ENCODE measurements around the gene FARP1. TPM values are rescaled to one million over a fixed set of nuclear protein-coding genes. Genes with fewer than 3 reads are reported as not detected.

The FARP1 gene
- total RNA-seq, 1 experiment from 2014 or later, result 10.0 TPM

GRCh38 chr13:98175043-98175442 is 32.1 kb downstream of the FARP1 start:
- DNase-seq (ENCODE audit: low read depth), result no peak

DNA sequence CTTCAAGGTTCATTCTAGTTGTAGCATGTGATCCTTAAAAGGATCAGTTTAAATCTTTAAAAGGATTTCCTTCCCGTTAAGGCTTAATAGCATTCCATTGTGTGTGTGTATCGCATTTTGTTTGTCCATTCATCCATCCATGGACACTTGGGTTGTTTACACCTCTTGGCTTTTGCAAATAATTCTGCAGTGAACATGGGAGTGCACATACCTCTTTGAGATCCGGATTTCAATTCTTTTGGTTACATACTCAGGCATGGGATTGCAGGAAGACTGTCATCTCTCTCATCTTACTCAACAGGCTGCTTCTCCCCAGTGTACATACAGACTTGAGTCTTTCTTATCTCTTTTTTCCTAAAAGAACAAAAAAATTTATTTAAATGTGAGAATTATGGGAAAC is 32.9 kb downstream of the FARP1 start:
- DNase-seq (ENCODE audit: low read depth), result no peak

DNA sequence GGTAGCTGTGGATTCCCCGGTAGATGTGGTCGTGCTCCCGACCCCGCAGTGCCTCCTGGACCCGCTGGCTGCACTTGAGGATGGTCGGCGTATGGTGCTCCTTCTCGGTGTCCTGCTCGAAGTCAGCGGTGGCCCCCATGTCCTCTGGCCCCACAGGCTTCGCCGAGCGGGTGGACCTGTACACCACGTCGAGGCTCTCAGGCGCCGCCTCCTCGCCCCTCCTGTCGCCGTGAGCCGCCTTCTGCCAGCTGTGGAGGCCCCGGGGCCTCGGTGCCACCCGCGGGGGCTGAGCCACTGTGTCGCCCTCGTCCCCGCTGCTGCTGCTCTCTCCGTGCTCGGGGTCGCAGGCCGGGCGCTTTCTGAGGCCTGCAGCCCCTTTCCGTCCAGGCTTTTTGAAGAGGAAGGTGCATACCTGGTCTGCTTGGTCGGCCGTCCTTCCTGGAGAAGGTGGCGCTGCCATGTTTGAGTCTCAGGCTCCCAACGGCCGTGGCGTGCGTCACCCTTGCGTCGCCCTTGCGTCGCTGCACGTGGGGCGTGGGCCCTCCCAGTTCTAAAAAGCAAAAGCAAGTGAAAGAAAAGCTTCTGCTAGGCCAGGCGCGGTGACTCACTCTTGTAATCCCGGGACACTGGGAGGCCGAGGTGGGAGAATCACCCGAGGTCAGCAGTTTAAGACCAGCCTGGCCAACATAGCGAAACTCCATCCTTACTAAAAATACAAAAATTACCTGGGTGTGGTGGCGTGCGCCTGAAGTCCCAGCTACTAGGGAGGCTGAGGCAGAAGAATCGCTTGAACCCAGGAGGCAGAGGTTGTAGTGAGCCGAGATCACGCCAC is 34.1 kb downstream of the FARP1 start, which contains the start of gene RNF113B:
Gene RNF113B, minus strand, starts transcription at position 493 of the 832 bp plus-strand sequence. Its CDS starts 33 bp downstream, at position 460.
- DNase-seq (ENCODE audit: low read depth), result no peak

DNA sequence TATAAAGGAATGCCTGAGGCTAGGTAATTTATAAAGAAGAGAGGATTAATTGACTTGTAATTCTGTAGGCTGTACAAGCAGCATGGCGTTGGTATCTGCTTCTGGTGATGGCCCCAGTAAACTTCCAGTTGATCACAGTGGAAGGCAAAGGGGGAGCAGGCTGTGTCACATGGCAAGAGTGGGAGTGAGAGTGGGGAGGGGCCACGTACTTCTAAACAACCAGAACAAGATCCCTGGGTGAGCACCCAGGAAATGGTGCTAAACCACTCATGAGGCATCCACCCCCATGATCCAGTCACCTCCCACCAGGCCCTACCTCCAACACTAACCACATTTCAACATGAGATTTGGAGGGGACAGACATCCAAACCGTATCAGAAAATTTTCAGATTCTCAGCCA is 37.2 kb downstream of the FARP1 start:
- DNase-seq (ENCODE audit: low read depth), result peak; percentile 52

- no peak for DNase-seq (ENCODE audit: low read depth)
Observed at GRCh38 chr13:98181111-98181815, 38.4 kb downstream of the FARP1 start.

GRCh38 chr13:98182153-98182552 is 39.3 kb downstream of the FARP1 start:
- no peak for DNase-seq (ENCODE audit: low read depth)

DNA sequence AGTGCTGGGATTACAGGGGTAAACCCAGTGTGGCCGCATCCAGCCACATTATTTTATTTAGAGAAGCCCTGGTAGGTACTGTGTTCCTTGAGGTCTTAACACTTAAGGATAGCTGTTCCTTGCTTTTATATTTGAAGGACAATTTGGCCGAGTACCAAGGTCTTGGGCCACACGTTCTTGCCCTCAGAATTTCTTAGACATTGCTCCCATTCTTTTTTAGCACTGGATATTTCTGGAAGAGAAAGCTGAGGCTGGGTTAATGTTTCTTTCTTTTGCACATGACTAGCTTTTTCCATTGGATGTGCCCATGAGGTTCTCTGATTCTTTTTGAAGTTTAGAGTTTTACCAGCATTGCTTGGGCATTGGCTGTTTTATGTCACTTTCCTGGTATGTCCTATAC is 39.7 kb downstream of the FARP1 start:
- DNase-seq (ENCODE audit: low read depth), result no peak

GRCh38 chr13:98184792-98185191 is 41.9 kb downstream of the FARP1 start:
- DNase-seq (ENCODE audit: low read depth), result no peak

DNA sequence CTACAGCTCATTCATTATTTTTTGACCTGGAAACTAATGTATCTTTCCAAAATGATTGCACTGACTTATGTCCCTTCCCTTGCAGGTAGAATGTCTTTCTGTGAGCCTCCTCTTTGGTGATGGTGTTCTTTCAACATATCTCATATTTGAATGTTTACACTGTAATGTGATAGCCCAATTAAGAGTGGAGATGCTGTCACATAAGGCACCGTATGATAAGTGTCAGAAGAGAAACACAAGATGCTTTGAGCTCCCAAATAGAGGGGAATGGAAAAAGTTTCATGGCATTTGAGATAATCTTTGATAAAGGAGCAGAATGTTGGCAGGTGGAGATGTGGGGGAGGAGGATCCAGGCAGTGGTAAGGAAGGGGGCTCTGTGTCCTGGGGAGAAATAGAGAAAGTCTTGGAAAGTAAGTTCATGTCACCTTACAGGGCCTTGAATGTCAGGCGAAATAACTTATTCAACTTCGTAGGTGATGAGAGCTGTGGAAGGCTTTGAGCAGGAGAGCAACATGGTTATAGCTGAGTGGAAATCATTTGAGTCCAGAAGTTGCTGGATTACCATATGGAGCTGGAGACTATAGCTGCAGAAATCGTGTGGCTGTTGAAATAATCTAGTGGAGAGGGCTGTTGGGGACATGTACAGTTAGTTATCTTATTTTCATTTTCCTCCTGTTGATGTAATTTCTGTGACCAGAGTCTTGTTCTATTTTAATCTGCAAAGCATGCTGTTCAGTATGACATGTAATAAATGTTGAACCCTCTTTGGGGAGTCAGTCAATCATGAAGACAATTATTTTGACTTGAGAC is 44.5 kb downstream of the FARP1 start:
- no peak for DNase-seq (ENCODE audit: low read depth)

DNA sequence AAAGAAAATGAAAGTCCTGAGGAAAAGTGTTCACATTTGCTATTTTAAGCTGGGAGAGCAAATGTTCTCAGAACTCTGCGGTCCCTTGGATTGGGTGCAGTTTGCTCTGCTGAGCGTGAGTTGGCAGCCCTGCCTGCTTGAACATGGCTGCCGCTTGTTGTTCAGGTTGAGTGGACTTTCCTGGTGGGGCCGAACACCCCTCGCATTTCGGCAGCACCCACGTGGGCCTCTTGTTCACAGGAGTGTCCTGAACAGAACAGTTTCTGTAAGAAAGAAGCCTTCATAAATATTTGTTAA is 45.0 kb downstream of the FARP1 start:
- no peak for DNase-seq (ENCODE audit: low read depth)

DNA sequence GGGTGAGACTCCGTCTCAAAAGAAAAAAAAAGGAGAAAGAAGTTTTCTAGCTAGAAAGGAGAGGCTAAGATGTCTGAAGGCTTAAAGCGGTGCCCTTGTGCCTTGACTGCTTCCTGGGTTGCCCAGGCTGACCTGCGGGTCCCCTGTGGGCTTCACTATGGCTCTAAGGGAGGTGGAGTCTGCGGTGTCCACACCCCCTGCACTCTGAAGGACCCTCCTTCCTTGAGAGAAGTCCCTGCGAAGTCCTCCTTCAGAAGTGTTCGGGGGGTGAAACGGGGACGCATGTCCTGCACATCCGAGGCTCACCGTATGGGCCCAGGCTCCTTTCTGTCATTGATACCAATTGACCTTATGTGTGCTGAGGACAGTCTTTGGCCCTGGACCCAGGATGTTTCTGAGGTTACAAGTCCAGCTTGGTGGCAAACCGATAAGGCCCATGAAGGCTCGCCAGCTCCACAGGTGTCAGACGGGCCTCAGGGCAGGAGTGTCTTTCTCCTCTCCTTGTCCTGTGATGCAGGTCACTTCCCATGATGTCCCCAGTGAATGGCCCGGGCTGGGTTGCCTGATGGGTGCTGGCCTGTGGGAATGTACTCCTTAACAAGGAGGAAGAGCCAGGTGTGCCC is 45.8 kb downstream of the FARP1 start:
- DNase-seq (ENCODE audit: low read depth), result no peak

- no peak for DNase-seq (ENCODE audit: low read depth)
Observed at GRCh38 chr13:98189841-98190505, 47.1 kb downstream of the FARP1 start.

DNA sequence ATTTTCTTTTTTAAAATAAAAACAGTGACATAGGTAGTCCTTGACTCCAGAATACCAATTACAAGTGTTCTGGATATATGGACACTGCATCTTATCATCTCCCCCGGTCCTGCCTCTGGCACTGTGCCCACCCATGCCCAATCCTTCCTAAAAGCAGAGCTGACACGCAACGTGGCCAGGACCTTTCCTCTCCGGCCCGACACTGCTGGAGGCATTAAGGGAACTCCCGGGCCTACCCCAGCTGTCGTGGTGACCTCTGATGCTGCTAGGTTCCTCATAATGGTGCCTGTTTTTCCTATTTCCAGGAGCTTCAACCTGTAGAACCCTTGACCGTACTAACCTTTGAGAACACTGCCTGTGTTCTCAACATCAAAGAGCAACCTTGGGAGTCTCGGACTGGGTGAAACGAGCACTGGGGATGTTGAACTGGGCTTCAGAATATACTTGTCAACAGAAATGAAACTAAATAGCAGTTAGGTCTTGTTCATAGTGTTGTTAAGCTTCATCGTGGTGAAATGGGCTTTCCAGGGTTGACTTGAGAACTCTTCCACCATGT is 48.1 kb downstream of the FARP1 start:
- DNase-seq (ENCODE audit: low read depth), result no peak

- DNase-seq (ENCODE audit: low read depth), result no peak
Observed at GRCh38 chr13:98192008-98192407, 49.1 kb downstream of the FARP1 start.

DNA sequence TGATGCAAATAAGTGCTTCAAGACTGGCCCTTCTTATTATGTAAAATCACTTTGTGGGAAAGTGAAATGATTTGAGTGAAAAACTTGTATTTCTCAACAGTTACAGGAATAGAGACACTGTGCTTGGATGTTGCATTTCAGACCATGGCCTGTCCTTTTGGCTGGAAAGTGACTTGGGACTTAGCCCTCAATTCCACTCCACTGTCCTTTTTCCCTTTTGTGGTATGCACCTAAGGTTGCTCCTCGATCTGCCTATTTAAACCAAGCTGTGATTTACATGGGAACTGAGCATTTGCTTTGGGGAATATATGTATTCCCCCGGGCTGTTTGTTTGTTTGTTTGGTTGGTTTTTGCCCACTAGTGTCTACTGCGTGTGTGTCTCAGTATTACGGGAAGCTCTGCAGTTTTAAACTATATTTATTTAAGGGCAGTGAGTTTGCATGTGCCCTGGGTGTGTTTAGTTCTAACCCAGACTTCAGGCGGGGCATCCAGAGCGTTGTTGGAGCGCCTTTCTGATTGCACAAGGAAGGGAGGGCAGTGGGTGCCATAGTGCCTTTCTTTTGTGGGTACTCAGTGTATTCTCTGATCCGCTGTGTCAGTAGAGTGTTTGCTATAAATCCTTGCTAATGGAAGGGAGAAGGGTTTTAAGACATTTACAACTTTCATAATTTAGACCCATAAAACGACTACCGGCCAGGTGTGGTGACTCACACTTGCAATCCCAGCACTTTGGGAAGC is 52.3 kb downstream of the FARP1 start:
- no peak for DNase-seq (ENCODE audit: low read depth)

DNA sequence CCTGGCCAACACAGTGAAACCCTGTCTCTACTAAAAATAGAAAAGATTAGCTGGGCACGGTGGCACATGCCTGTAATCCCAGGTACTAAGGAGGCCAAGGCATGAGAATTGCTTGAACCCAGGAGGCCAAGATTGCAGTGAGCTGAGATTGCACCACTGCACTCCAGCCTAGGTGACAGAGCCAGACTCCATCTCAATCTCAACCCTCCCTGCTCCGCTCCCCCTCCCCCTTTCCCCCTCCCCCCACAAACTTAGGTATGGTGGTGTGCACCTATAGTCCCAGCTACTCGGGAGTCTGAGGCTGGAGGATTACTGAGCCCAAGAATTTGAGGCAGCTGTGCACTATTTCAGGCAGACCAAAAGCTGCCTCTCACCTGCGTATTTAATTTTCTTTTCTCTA is 55.8 kb downstream of the FARP1 start:
- DNase-seq (ENCODE audit: low read depth), result no peak

- no peak for DNase-seq (ENCODE audit: low read depth)
Observed at GRCh38 chr13:98199480-98199879, 56.6 kb downstream of the FARP1 start.

GRCh38 chr13:98200211-98200878 is 57.5 kb downstream of the FARP1 start:
- DNase-seq (ENCODE audit: low read depth), result no peak

DNA sequence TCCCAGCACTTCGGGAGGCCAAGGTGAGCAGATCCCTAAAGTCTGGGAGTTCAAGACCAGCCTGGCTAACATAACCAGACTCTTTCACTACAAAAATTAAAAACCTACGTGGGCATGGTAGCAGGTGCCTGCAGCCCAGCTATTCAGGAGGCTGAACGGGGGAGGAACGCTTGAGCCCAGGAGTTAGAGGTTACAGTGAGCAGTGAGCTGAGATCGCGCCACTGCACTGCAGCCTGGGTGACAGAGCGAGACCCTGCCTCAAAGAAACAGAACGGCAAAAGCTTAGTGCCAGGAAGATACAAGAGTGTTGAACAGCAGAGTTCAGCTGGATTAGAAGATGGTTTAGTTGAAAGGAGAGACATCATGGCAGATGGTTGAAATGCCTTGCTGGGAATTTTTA is 58.3 kb downstream of the FARP1 start:
- DNase-seq (ENCODE audit: low read depth), result no peak

GRCh38 chr13:98201984-98202383 is 59.1 kb downstream of the FARP1 start:
- DNase-seq (ENCODE audit: low read depth), result no peak

Measured in RPMI7951 (cell line).